GM19324 (cell line): ENCODE measurements around the gene FBLN2.

ENCODE experiments used
- ATAC-seq: cut with Tn5 transposase; IDR thresholded peaks from one replicate; pipeline ENCODE4 v1.9.1; 2021; ENCODE audit warnings: mild to moderate bottlenecking, moderate library complexity; ENCODE audit not compliant: unreplicated experiment, low FRiP score

FBLN2 gene

GRCh38 chr3:13673207-13673606 lies 124.3 kb downstream of the FBLN2 start:
- no peak for ATAC-seq

GRCh38 chr3:13674538-13675185 lies 125.7 kb downstream of the FBLN2 start:
- no peak for ATAC-seq

GRCh38 chr3:13676356-13677017 lies 127.6 kb downstream of the FBLN2 start:
- ATAC-seq: no peak

- ATAC-seq: no peak
Measured at GRCh38 chr3:13677272-13677671, 128.3 kb downstream of the FBLN2 start.

- no peak for ATAC-seq
Measured at GRCh38 chr3:13681931-13682330, 133.0 kb downstream of the FBLN2 start.

GRCh38 chr3:13682331-13683013 lies 133.5 kb downstream of the FBLN2 start:
- ATAC-seq: no peak

GRCh38 chr3:13683288-13683687 lies 134.4 kb downstream of the FBLN2 start:
- ATAC-seq: no peak

GRCh38 chr3:13683772-13684171 lies 134.8 kb downstream of the FBLN2 start:
- no peak for ATAC-seq

- no peak for ATAC-seq
Measured at GRCh38 chr3:13684350-13684749, 135.4 kb downstream of the FBLN2 start.

- ATAC-seq: no peak
Measured at GRCh38 chr3:13684854-13685253, 135.9 kb downstream of the FBLN2 start.

GRCh38 chr3:13685721-13686120 lies 136.8 kb downstream of the FBLN2 start:
- ATAC-seq: no peak

GRCh38 chr3:13686367-13687160 lies 137.6 kb downstream of the FBLN2 start:
- no peak for ATAC-seq

- no peak for ATAC-seq
Measured at GRCh38 chr3:13687517-13687943, 138.6 kb downstream of the FBLN2 start.
